GM19372 (cell line): ENCODE results near the gene APBA1.

Experiments used
- ATAC-seq: cut with Tn5 transposase; IDR thresholded peaks from one replicate; pipeline ENCODE4 v1.9.1; 2021; ENCODE audit warnings: mild to moderate bottlenecking, low read depth, moderate library complexity; ENCODE audit not compliant: unreplicated experiment

The APBA1 gene

GRCh38 chr9:69380301-69380700 lies 291.9 kb downstream of the APBA1 start:
- no peak for ATAC-seq

- no peak for ATAC-seq
Measured at GRCh38 chr9:69379270-69379982, 292.7 kb downstream of the APBA1 start.

DNA sequence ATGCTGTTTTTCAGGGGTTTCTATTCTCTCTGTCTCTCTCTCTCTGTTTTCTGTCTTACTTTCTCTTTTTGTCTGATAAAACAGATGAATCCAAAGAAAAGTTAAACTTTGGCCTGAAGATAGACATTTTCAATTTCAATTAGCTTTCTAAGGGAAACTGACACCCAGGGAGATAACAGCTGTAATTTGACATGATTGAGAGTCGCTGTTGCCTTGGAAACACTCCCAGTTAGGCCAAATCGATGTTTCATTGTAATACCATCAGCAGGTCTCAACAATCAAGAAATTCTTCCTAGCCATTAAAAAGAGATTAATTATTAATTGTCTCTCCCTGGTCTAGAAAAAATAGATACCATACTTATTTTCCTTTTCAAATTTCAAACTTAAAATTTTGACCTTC lies 294.2 kb downstream of the APBA1 start:
- no peak for ATAC-seq
